Measurements from ENCODE around the gene VAV3. TPM values are rescaled to one million over a fixed set of nuclear protein-coding genes. Genes with fewer than 3 reads are reported as not detected.

Gene VAV3
- total RNA-seq, 1 experiment from 2014 or later = 0.57 TPM

DNA sequence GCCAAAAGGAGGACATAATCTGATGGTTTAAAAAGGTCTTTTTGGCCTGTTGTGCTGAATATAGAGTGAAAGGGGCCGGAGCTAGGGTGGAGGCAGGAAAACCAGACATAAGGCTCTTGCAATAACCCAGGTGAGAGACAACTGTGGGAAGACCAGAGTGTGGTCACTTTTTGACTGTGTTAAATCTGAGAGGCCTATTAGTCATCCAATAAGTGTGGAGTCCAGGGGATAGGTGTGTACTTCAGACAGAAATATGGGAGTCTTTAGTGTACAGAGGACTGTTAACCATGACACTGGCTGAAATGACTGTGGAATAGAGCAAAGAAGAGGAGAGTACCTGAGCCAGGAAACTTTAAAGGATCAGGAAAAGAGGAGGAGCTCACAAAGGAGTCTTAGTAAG, 89.3 kb downstream of the VAV3 start:
- no peak overlapping the region for H3K4me3 Mint-ChIP-seq (ENCODE audit: unreplicated experiment)
- ChIA-PET CTCF (no interaction called here), POLR2A (no interaction called here)
- H3K27ac Mint-ChIP-seq (ENCODE audit: unreplicated experiment) = no peak overlapping the region
- no peaks in the 10 kb centered on the region for H3K36me3 ChIP-seq (ENCODE audit: control insufficient read depth, insufficient read depth, low read length)
- H3K9me3 ChIP-seq = no peaks in the 10 kb centered on the region
- H3K4me1 Mint-ChIP-seq (ENCODE audit: low read depth, unreplicated experiment) = peaks cover 6% of the 10 kb centered on the region
- no peak overlapping the region for H3K4me3 ChIP-seq (ENCODE audit: low read depth, low read length)
- BruUV-seq (replicated peaks) = no TSS peak
- peaks cover 3% of the 10 kb centered on the region for H3K9me3 Mint-ChIP-seq (ENCODE audit: unreplicated experiment)
- DNase-seq = no peak
- H3K4me1 ChIP-seq = peaks cover 3% of the 10 kb centered on the region; the same call in 1 of the 2 replicates
- peaks cover under 1% of the 10 kb centered on the region for H3K27me3 Mint-ChIP-seq (ENCODE audit: insufficient read depth, unreplicated experiment)
- no peaks in the 10 kb centered on the region for H3K27me3 ChIP-seq (replicated peaks; ENCODE audit: control insufficient read depth, insufficient read depth, low read length)
- TF ChIP-seq, protein P1, sequence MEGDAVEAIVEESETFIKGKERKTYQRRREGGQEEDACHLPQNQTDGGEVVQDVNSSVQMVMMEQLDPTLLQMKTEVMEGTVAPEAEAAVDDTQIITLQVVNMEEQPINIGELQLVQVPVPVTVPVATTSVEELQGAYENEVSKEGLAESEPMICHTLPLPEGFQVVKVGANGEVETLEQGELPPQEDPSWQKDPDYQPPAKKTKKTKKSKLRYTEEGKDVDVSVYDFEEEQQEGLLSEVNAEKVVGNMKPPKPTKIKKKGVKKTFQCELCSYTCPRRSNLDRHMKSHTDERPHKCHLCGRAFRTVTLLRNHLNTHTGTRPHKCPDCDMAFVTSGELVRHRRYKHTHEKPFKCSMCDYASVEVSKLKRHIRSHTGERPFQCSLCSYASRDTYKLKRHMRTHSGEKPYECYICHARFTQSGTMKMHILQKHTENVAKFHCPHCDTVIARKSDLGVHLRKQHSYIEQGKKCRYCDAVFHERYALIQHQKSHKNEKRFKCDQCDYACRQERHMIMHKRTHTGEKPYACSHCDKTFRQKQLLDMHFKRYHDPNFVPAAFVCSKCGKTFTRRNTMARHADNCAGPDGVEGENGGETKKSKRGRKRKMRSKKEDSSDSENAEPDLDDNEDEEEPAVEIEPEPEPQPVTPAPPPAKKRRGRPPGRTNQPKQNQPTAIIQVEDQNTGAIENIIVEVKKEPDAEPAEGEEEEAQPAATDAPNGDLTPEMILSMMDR (IDR thresholded peaks at IDR 0.05; ENCODE audit: insufficient read depth in 1 of 2, low read depth in 1 of 2, low read length in 1 of 2, severe bottlenecking in 1 of 2, unreplicated experiment in 1 of 2) = no peak
- no peaks in the 10 kb centered on the region for H3K36me3 Mint-ChIP-seq (ENCODE audit: insufficient read depth, unreplicated experiment)
- intact Hi-C loops (cut with micrococcal nuclease; ENCODE audit: unreplicated experiment) = no loop called here

GRCh38 chr1:107874221-107874620, 90.8 kb downstream of the VAV3 start:
- Mint-ChIP-seq H3K4me1 (ENCODE audit: low read depth, unreplicated experiment) (peaks cover 6% of the 10 kb centered on the region), H3K27me3 (ENCODE audit: insufficient read depth, unreplicated experiment) (peaks cover 4% of the 10 kb centered on the region), H3K27ac (ENCODE audit: unreplicated experiment) (no peak overlapping the region), H3K36me3 (ENCODE audit: insufficient read depth, unreplicated experiment) (no peaks in the 10 kb centered on the region), H3K9me3 (ENCODE audit: unreplicated experiment) (peaks cover 9% of the 10 kb centered on the region), H3K4me3 (ENCODE audit: unreplicated experiment) (no peak overlapping the region)
- no peak for DNase-seq
- Histone ChIP-seq H3K9me3 (no peaks in the 10 kb centered on the region), H3K4me1 (peaks cover 2% of the 10 kb centered on the region; the same call in 1 of the 2 replicates), H3K4me3 (ENCODE audit: low read depth, low read length) (no peak overlapping the region), H3K36me3 (ENCODE audit: control insufficient read depth, insufficient read depth, low read length) (no peaks in the 10 kb centered on the region), H3K27me3 (replicated peaks; ENCODE audit: control insufficient read depth, insufficient read depth, low read length) (no peaks in the 10 kb centered on the region)
- no TSS peak for BruUV-seq (replicated peaks)
- intact Hi-C loops (cut with micrococcal nuclease; ENCODE audit: unreplicated experiment) = no loop called here
- TF ChIP-seq, protein P1 (IDR thresholded peaks at IDR 0.05; ENCODE audit: insufficient read depth in 1 of 2, low read depth in 1 of 2, low read length in 1 of 2, severe bottlenecking in 1 of 2, unreplicated experiment in 1 of 2) = no peak
- ChIA-PET POLR2A (no interaction called here), CTCF (no interaction called here)

DNA sequence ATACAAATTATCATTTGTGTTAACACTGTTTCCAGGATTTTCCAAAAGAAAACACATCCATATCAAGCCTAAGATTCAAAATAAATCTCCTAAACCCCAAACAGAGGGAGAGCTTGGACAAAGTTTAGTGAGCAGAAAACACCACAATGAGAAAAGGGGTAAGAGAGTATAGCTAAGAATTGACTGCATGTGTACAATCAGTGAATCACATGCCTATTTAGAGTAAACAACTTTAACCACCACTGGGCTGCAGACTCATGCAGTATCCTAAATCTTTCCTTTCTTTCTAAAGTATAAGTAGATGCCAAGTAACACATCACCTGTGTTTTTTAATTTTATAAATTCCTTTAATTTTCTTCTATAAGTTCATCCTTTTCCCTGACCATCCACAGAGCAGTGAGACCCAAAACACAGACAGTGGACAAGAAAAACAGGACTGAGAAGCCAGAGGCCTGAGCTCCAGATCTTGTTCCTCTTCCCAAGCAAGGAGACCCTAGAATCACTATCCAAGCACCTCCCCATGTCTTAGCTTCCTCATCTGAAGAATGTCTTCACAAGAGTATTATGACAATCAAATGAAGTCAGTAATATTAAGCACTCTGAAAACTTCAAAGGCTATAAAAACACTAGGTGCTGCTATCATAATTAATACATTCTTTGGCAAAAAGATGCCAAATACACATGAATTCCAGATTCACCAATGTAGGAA, 93.1 kb downstream of the VAV3 start:
- no peaks in the 10 kb centered on the region for H3K9me3 ChIP-seq
- H3K9me3 Mint-ChIP-seq (ENCODE audit: unreplicated experiment) = peaks cover 9% of the 10 kb centered on the region
- CTCF ChIA-PET = no interaction called here
- intact Hi-C loops (cut with micrococcal nuclease; ENCODE audit: unreplicated experiment) = no loop called here
- H3K36me3 ChIP-seq (ENCODE audit: control insufficient read depth, insufficient read depth, low read length) = no peaks in the 10 kb centered on the region
- TF ChIP-seq, protein P1 (IDR thresholded peaks at IDR 0.05; ENCODE audit: insufficient read depth in 1 of 2, low read depth in 1 of 2, low read length in 1 of 2, severe bottlenecking in 1 of 2, unreplicated experiment in 1 of 2) = no peak
- H3K4me1 Mint-ChIP-seq (ENCODE audit: low read depth, unreplicated experiment) = no peaks in the 10 kb centered on the region
- BruUV-seq (replicated peaks) = no TSS peak
- no peaks in the 10 kb centered on the region for H3K27me3 ChIP-seq (replicated peaks; ENCODE audit: control insufficient read depth, insufficient read depth, low read length)
- no peak overlapping the region for H3K4me3 Mint-ChIP-seq (ENCODE audit: unreplicated experiment)
- no peaks in the 10 kb centered on the region for H3K4me1 ChIP-seq
- no peak for DNase-seq
- no peak overlapping the region for H3K4me3 ChIP-seq (ENCODE audit: low read depth, low read length)
- H3K27ac Mint-ChIP-seq (ENCODE audit: unreplicated experiment) = no peak overlapping the region
- H3K27me3 Mint-ChIP-seq (ENCODE audit: insufficient read depth, unreplicated experiment) = peaks cover 4% of the 10 kb centered on the region
- no peaks in the 10 kb centered on the region for H3K36me3 Mint-ChIP-seq (ENCODE audit: insufficient read depth, unreplicated experiment)
- POLR2A ChIA-PET = no interaction called here

Measured in Caco-2 (cell line).